NCI-H524 treated with DMSO at 0.1 percent for 48 hours (cell line): ENCODE measurements around the gene DAGLA.
"Not testable (repeated sequence)": the region's sequence is repeated elsewhere in the genome, so short reads cannot be mapped to it uniquely, and the experiment has no call there.

Source experiments
- DNase-seq: peaks from one replicate; lab custom pipeline; 2025; lab: John Stamatoyannopoulos, UW

DAGLA gene

GRCh38 chr11:61679893-61680621 is at the start of gene DAGLA:
TSS of gene DAGLA (plus strand) at chr11:61680391. CDS start at chr11:61720156, 39,765 bp downstream.
- DNase-seq = no peak

GRCh38 chr11:61632096-61632495 is 48.1 kb upstream of the DAGLA start:
- DNase-seq = peak; percentile 71

GRCh38 chr11:61635304-61635703 is 44.9 kb upstream of the DAGLA start:
- no peak for DNase-seq

GRCh38 chr11:61635787-61636186 is 44.4 kb upstream of the DAGLA start:
- no peak for DNase-seq

GRCh38 chr11:61636676-61637075 is 43.5 kb upstream of the DAGLA start:
- no peak for DNase-seq

GRCh38 chr11:61637277-61637676 is 42.9 kb upstream of the DAGLA start:
- no peak for DNase-seq

- DNase-seq = no peak
Measured at GRCh38 chr11:61639816-61640443, 40.3 kb upstream of the DAGLA start.

- no peak for DNase-seq
Measured at GRCh38 chr11:61642162-61642561, 38.0 kb upstream of the DAGLA start.

- peak; percentile 45 for DNase-seq
Measured at GRCh38 chr11:61645179-61645868, 34.9 kb upstream of the DAGLA start.

GRCh38 chr11:61647529-61647928 is 32.7 kb upstream of the DAGLA start:
- no peak for DNase-seq

GRCh38 chr11:61650781-61651571 is 29.2 kb upstream of the DAGLA start:
- DNase-seq = no peak

GRCh38 chr11:61652135-61652534 is 28.1 kb upstream of the DAGLA start:
- DNase-seq = no peak

- DNase-seq = no peak
Measured at GRCh38 chr11:61654397-61654829, 25.8 kb upstream of the DAGLA start.

GRCh38 chr11:61655266-61656159 is 24.7 kb upstream of the DAGLA start:
- not testable (repeated sequence) for DNase-seq

- DNase-seq = no peak
Measured at GRCh38 chr11:61656347-61657077, 23.7 kb upstream of the DAGLA start.

- DNase-seq = no peak
Measured at GRCh38 chr11:61657566-61658290, 22.5 kb upstream of the DAGLA start.

- DNase-seq = no peak
Measured at GRCh38 chr11:61659413-61660196, 20.6 kb upstream of the DAGLA start.

- DNase-seq = not testable (repeated sequence)
Measured at GRCh38 chr11:61660997-61661396, 19.2 kb upstream of the DAGLA start.
